Right cardiac atrium (tissue), 5 donors: ENCODE data around the gene ZNRF1. TPM values are rescaled to one million over a fixed set of nuclear protein-coding genes. Genes with fewer than 3 reads are reported as not detected.
A peak's percentile ranks its signal among the peaks of the same experiment; 100 is the strongest.

Experiments used
- ATAC-seq, 2 donors: fragments of 200-7000 bp; cut with Tn5 transposase; one replicate each; pipeline versions ENCODE4 v1.8.0 to v1.9.1; 2020; ENCODE audit warnings: moderate library complexity in 2 of 2, mild to moderate bottlenecking in 1 of 2
- DNase-seq, 3 donors: peaks; one replicate each; pipeline ENCODE4 v3.0.0-alpha.2; 2020
- H3K27ac ChIP-seq: one replicate; pipeline ENCODE4 v1.5.1; 2013; ENCODE audit warnings: mild to moderate bottlenecking, low read length, control low read depth, moderate library complexity
- H3K27me3 ChIP-seq: one replicate; pipeline ENCODE4 v1.6.1; 2013; ENCODE audit not compliant: control insufficient read depth, insufficient read depth
- H3K4me1 ChIP-seq: one replicate; pipeline ENCODE4 v1.6.1; 2013; ENCODE audit warnings: low read length; ENCODE audit not compliant: control insufficient read depth, insufficient read depth
- H3K4me3 ChIP-seq: one replicate; pipeline ENCODE4 v1.5.1; 2013; ENCODE audit warnings: low read length, control low read depth
- H3K9me3 ChIP-seq: one replicate; pipeline ENCODE4 v1.6.1; 2013; ENCODE audit warnings: low read length; ENCODE audit not compliant: control insufficient read depth
- WGBS: extraction: QIAGEN DNeasy Blood & Tissue Kit; methylation state at CpG from one replicate; pipeline ENCODE4 v1.1.7; 2013; 5-methylcytosine and 5-hydroxymethylcytosine counted together
- intact Hi-C, 4 donors: fragments of 100-400 bp; cut with DNase I; formaldehyde crosslinking; loops; one replicate each; pipeline versions ENCODE4 v1.11.0 to v1.14.0; 2022 to 2023
- polyA plus RNA-seq: library from polyadenylated mRNA; stranded (reverse); fragments of 200-250 nt; gene quantifications from one replicate; pipeline ENCODE4 v1.2.3, GENCODE V29; 2013
- total RNA-seq, 4 donors: library from RNA; stranded (reverse); fragmentation: NEBNext Ultra II Directional; extraction: Animal tissue kit (Norgen Biotek cat#: 25700); gene quantifications; one replicate each; pipeline ENCODE4 v1.2.1, GENCODE V29; 2021
- donor health status: healthy with polysubstance abuse.
- donor health status: DM: no; HTN: yes; CAD: no.
- donor health status: DM: no; HTN: no; CAD: no.
- donor health status: DM: no; HTN: yes; CAD: no; lungs with severe emphysema.
- donor health status: DM: yes; HTN: yes; CAD: no.

The ZNRF1 gene
- total and polyA plus RNA-seq, 5 donors, result 10.7 to 19.6 (median 13.0) TPM

GRCh38 chr16:75026892-75027391 lies 28.1 kb downstream of the ZNRF1 start:
- peaks cover 6% of the 10 kb centered on the region for H3K4me1 ChIP-seq
- 91% methylated on average over 2 of the region's 2 CpGs for WGBS

DNA sequence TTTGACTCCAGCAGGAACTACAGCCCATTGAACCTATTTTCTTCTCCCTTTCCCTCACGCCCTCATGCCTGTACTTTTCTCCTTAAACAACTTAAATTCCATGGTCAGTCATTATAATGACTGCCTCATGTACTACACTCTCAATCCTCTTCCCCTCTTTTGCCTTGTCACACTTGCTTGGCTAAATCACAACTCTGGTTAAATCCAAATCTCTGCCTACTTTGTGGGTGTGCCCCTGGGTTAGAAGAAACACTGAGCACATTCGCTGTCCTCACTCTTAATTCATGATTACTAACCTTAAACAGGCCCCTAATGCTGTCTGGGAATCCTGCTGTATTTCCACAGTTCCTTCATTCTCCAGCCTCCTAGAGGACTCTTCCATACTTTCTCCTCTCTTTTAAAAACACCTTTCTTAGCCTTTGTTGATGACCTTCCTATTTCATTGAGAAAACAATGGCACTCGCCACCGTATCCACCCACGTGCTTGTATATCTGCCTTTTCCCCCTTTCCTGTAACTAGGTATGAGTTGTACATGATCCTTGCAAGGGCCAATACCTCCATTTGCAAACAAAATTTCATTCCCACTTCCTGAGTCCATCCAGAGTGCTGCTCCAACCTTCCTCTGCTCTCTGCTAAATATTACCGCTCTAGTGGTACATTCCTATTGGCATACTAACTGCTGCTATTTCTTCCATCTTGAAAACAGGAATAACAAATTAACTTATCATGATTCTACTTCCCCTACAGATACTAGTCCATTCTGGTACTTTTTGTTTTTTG lies 28.9 kb downstream of the ZNRF1 start:
- no peak for DNase-seq
- Histone ChIP-seq H3K9me3 (no peaks in the 10 kb centered on the region), H3K27me3 (no peaks in the 10 kb centered on the region), H3K4me3 (no peak overlapping the region), H3K4me1 (peaks cover 6% of the 10 kb centered on the region), H3K27ac (no peak overlapping the region)
- intact Hi-C loops, result no loop called here
- 87% methylated on average over 6 of the region's 6 CpGs for WGBS
- no peak for ATAC-seq

More at GRCh38 chr16:75026892-75027391, 28.1 kb downstream of the ZNRF1 start:
- Histone ChIP-seq H3K27ac (no peak overlapping the region), H3K4me3 (no peak overlapping the region), H3K27me3 (no peaks in the 10 kb centered on the region), H3K9me3 (no peaks in the 10 kb centered on the region)
- intact Hi-C loops, result no loop called here
- ATAC-seq (peak in 1 of 2 donors; percentile 31), DNase-seq (no peak)

DNA sequence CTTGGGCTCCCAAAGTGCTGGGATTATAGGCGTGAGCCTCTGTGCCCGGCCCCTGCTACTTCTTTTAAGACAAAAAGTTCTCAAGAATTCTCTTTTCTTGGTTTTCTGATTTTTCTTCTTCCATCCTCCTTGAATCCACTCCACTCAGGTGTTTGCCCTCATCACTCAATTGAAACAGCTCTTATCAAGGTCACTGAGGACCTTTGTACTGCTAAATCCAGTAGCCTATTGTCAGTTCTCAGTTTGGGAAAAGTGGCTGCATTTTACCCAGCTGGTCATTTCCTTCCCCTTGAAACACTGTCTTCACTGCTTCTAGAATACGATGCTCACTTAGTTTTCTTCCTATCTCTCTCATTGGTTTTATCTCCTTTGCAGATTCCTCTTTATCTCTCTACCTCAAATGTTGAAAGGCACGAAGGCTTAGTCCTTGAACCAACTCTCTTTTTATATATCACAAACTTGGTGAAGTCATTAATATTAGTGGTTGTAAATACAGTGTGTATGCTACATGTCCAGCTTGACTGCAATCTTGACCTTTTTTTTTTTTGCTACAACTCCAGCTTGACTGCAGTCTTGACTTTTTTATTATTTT lies 29.8 kb downstream of the ZNRF1 start:
- ATAC-seq, result no peak
- WGBS, result 70% methylated on average over 4 of the region's 4 CpGs
- Histone ChIP-seq H3K9me3 (no peaks in the 10 kb centered on the region), H3K4me3 (no peak overlapping the region), H3K4me1 (peaks cover 6% of the 10 kb centered on the region), H3K27me3 (no peaks in the 10 kb centered on the region), H3K27ac (no peak overlapping the region)
- no peak for DNase-seq
- intact Hi-C loops, result no loop called here

DNA sequence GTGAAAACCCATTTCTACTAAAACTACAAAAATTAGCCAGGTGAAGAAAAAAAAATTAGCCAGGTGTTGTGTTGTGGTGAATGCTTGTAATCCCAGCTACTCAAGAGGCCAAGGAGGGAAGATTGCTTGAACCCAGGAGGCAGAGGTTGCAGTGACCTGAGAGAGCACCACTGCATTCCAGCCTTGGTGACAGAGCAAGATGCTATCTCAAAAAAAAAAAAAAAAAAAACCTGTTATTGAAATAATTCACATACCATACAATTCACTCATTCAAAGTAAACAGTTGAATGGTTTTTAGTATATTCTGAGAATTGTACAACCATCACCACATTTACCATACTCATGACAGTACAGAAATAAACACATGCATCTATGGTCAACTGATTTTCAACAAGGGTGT lies 31.0 kb downstream of the ZNRF1 start:
- Histone ChIP-seq H3K27ac (no peak overlapping the region), H3K4me1 (peaks cover 5% of the 10 kb centered on the region), H3K9me3 (no peaks in the 10 kb centered on the region), H3K4me3 (no peak overlapping the region), H3K27me3 (no peaks in the 10 kb centered on the region)
- ATAC-seq, result no peak
- intact Hi-C loops, result no loop called here
- DNase-seq, result no peak

DNA sequence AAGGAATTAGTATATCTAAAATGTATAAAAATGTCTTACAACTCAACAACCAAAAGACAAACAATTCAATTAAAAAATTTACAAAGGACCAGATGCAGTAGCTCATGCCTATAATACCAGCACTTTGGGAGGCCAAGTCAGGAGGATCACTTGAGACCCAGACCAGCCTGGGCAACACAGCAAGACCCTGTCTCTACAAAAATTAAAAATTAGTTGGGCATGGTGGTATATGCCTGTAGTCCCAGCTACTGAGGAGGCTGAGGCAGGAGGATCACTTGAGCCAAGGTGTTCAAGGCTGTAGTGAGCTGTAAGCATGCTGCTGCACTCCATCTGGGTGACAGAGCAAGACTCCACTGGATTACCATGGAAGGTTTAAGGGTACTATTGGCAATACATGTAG lies 33.8 kb downstream of the ZNRF1 start:
- Histone ChIP-seq H3K27ac (no peak overlapping the region), H3K4me1 (peaks cover under 1% of the 10 kb centered on the region), H3K27me3 (no peaks in the 10 kb centered on the region), H3K4me3 (no peak overlapping the region), H3K9me3 (no peaks in the 10 kb centered on the region)
- no peak for DNase-seq
- intact Hi-C loops, result no loop called here
- no peak for ATAC-seq

GRCh38 chr16:75035410-75035968 lies 36.7 kb downstream of the ZNRF1 start:
- 91% methylated on average over 9 of the region's 9 CpGs for WGBS
- no peak for ATAC-seq
- no peaks in the 10 kb centered on the region for H3K4me1 ChIP-seq
- no peaks in the 10 kb centered on the region for H3K9me3 ChIP-seq
- H3K27me3 ChIP-seq, result no peaks in the 10 kb centered on the region
- H3K27ac ChIP-seq, result no peak overlapping the region
- no peak for DNase-seq
- intact Hi-C loops, result no loop called here
- no peak overlapping the region for H3K4me3 ChIP-seq

- intact Hi-C loops, result no loop called here
- Histone ChIP-seq H3K4me1 (peaks cover 3% of the 10 kb centered on the region), H3K4me3 (no peak overlapping the region), H3K27ac (no peak overlapping the region), H3K27me3 (no peaks in the 10 kb centered on the region), H3K9me3 (no peaks in the 10 kb centered on the region)
- ATAC-seq (no peak), DNase-seq (no peak)
- 66% methylated on average over 3 of the region's 3 CpGs for WGBS
Measured at GRCh38 chr16:75038036-75038858, 39.4 kb downstream of the ZNRF1 start.

GRCh38 chr16:75039941-75040340 lies 41.1 kb downstream of the ZNRF1 start:
- Histone ChIP-seq H3K4me3 (no peak overlapping the region), H3K9me3 (no peaks in the 10 kb centered on the region), H3K27ac (no peak overlapping the region), H3K27me3 (no peaks in the 10 kb centered on the region), H3K4me1 (peaks cover 8% of the 10 kb centered on the region)
- no peak for ATAC-seq
- 66% methylated on average over 6 of the region's 6 CpGs for WGBS
- intact Hi-C loops, result no loop called here
- no peak for DNase-seq

- ATAC-seq, result peak in 1 of 2 donors; percentile 23
- intact Hi-C loops, result no loop called here
- 40% methylated on average over 8 of the region's 8 CpGs for WGBS
- Histone ChIP-seq H3K27ac (peak overlapping the region; percentile 66), H3K4me1 (peaks cover 11% of the 10 kb centered on the region), H3K4me3 (no peak overlapping the region), H3K9me3 (no peaks in the 10 kb centered on the region), H3K27me3 (no peaks in the 10 kb centered on the region)
- DNase-seq, result no peak
Measured at GRCh38 chr16:75042426-75043174, 43.8 kb downstream of the ZNRF1 start.

DNA sequence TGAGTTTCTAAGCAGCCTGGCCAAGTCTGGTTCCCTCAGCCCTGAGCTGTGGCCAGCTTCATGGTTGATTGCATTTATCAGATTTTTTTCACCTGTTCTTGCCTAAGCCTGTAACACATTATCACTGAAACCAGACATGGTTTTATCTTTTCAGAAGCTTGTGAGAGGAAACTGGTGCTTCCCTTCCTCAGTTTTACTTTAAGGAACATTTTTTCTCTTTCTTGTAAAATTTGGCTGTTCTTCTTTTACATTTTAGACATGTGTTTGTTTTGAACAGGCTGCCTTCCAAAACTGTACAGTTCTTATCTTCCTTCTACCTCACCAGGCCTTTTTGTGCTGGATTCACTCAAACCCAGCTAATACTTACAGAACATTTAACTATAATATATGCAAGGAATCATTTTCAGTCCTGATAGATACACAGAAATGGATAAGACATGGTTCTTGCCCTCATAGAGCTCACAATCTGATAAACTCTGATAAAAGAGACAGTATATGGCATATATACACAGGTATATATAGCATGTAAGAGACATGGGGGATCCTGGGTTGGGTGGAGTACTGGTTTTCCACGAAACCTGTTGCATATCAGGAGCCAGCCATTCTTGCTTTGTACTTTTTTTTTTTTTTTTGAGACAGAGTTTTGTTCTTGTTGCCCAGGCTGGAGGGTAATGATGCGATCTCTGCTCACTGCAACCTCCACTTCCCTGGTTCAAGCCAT lies 44.5 kb downstream of the ZNRF1 start:
- DNase-seq, result no peak
- Histone ChIP-seq H3K4me3 (no peak overlapping the region), H3K27me3 (no peaks in the 10 kb centered on the region), H3K9me3 (no peaks in the 10 kb centered on the region), H3K27ac (peak overlapping the region; percentile 66), H3K4me1 (peaks cover 15% of the 10 kb centered on the region)
- 81% methylated on average over 2 of the region's 2 CpGs for WGBS
- intact Hi-C loops, result no loop called here
- peak; percentile 62 to 66 for ATAC-seq
